Prostate gland (tissue), 2 donors: ENCODE results near the gene PNKP. TPM values are rescaled to one million over a fixed set of nuclear protein-coding genes. Genes with fewer than 3 reads are reported as not detected.

Source experiments
- DNase-seq: peaks from one replicate; pipeline ENCODE4 v3.0.0-alpha.2; 2019; ENCODE audit warnings: low spot score
- H3K27ac ChIP-seq, 2 donors: fragments of 200-600 bp; sonication (generic); 2 replicates each; pipeline ENCODE4 v1.5.1; 2017 to 2019
- H3K27me3 ChIP-seq: fragments of 200-600 bp; sonication (generic); replicated peaks from 2 replicates; pipeline ENCODE4 v1.5.1; 2019; ENCODE audit not compliant: insufficient read depth
- H3K36me3 ChIP-seq, 2 donors: fragments of 200-600 bp; sonication (generic); 1 replicate in 1 of 2; 2 replicates in 1 of 2; pipeline versions ENCODE4 v1.5.1 to v1.8.1; 2017 to 2019
- H3K4me1 ChIP-seq: fragments of 200-600 bp; sonication (generic); replicated peaks from 2 replicates; pipeline ENCODE4 v1.5.1; 2019
- H3K4me3 ChIP-seq, 2 donors: fragments of 200-600 bp; sonication (generic); 2 replicates each; pipeline ENCODE4 v1.5.1; 2017 to 2019
- H3K9me3 ChIP-seq: fragments of 200-600 bp; sonication (generic); 2 replicates; pipeline ENCODE4 v1.5.1; 2017
- POLR2A ChIP-seq: fragments of 450-650 bp; IDR thresholded peaks from one replicate; pipeline ENCODE4 v1.6.1; 2016; ENCODE audit warnings: antibody characterized with exemption, mild to moderate bottlenecking
- POLR2AphosphoS5 ChIP-seq: sonication (generic); formaldehyde crosslinking; IDR thresholded peaks from one replicate; pipeline ENCODE4 v1.6.1; 2017; ENCODE audit warnings: antibody characterized with exemption
- WGBS: methylation state at CpG from one replicate; pipeline ENCODE4 v1.1.5; 2018; 5-methylcytosine and 5-hydroxymethylcytosine counted together
- intact Hi-C: fragments of 100-400 bp; cut with DNase I; formaldehyde crosslinking; loops from one replicate; pipeline ENCODE4 v1.14.2; 2022
- total RNA-seq, 2 donors: library from RNA; depleted of rRNA; stranded (reverse); fragments of >200 nt; gene quantifications; one replicate each; pipeline ENCODE4 v1.1.0, GENCODE V29; 2016
- TF ChIP-seq, protein P1 (sequence below), 4 experiments: fragments of 200-600 bp in 2 of 4; fragments of 450-650 bp in 2 of 4; sonication (generic) in 2 of 4; IDR thresholded peaks; 1 replicate in 3 of 4; 2 replicates in 1 of 4; pipeline ENCODE4 v1.5.1; 2016 to 2019; ENCODE audit warnings: antibody characterized with exemption in 4 of 4, mild to moderate bottlenecking in 2 of 4, moderate library complexity in 2 of 4

PNKP gene
- total RNA-seq, 2 donors from 2014 or later, result 64.9 to 128 TPM

DNA sequence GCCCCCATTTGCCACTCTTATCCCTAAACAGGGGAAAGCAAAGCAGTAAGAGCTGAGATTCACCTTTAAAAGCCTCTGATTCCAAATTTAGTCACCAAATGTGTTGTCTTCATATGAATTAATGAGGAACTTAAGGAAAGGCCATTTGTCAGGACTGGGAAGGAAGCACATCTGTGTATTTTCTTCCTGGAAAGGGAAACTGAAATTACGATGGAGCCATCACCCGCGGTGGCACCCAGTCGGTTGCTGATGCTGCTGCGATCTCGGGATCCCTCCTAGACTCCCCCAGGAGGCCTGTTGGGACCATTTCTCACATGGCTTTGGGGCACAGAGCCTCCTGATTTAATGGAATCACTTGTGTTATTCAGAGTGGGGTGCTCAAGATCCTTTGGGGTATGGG lies 36.8 kb upstream of the PNKP start:
- H3K27me3 ChIP-seq, result no peaks in the 10 kb centered on the region
- no peak overlapping the region for H3K27ac ChIP-seq
- intact Hi-C loops, result no loop called here
- DNase-seq, result no peak
- 70% methylated on average over 6 of the region's 6 CpGs for WGBS
- no peak for TF ChIP-seq POLR2A
- TF ChIP-seq, protein P1, sequence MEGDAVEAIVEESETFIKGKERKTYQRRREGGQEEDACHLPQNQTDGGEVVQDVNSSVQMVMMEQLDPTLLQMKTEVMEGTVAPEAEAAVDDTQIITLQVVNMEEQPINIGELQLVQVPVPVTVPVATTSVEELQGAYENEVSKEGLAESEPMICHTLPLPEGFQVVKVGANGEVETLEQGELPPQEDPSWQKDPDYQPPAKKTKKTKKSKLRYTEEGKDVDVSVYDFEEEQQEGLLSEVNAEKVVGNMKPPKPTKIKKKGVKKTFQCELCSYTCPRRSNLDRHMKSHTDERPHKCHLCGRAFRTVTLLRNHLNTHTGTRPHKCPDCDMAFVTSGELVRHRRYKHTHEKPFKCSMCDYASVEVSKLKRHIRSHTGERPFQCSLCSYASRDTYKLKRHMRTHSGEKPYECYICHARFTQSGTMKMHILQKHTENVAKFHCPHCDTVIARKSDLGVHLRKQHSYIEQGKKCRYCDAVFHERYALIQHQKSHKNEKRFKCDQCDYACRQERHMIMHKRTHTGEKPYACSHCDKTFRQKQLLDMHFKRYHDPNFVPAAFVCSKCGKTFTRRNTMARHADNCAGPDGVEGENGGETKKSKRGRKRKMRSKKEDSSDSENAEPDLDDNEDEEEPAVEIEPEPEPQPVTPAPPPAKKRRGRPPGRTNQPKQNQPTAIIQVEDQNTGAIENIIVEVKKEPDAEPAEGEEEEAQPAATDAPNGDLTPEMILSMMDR (IDR thresholded peaks at IDR 0.05), result no peak
- no peak for TF ChIP-seq POLR2AphosphoS5
- H3K4me1 ChIP-seq, result no peaks in the 10 kb centered on the region
- H3K36me3 ChIP-seq, result no peaks in the 10 kb centered on the region
- H3K4me3 ChIP-seq, result no peak overlapping the region
- no peaks in the 10 kb centered on the region for H3K9me3 ChIP-seq

DNA sequence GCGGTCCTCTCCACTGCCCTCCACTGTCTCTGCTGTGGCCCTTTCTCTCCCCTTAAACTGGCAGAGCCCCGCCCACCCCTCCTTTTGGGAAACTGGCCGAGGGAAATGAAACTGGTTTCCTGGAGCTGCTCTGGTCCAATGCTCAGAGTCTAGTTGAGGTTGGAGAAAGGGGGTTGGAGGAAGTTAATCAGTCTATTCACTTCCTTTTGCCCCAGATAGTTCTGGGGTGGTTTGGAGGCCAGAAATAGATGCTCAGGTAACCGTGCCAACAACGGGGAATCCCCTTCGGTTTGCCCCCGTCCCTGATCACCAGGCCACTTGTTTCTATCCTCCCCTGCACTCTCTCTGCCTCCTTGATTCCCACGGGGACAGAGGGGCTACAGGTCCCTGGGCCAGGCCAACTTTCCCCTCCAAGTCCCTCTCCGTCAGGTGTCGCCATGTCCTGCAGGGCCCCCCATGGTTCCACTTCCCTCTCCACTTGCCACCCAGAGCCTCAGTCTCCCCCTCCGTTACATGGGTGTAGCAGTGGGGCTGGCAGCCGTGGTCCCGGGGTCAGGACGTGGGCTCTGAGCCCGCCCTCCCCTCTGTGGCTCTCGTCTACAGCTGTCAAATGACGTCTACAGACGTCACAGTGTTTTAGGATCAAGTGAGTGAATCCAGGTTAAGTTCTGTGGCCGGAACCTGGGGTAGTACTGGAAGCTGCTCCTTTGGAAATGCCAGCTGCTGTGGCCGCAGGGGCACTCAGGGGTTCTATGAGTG lies 29.7 kb upstream of the PNKP start, which contains the start of gene IL4I1:
Gene IL4I1 (minus strand): TSS at position 25 of the 759 bp plus-strand sequence. CDS start 727 bp downstream, outside the sequence.
- no peak for DNase-seq
- 35% methylated on average over 19 of the region's 20 CpGs for WGBS
- H3K27ac ChIP-seq, result no peak within 1 kb of the TSS
- TF ChIP-seq POLR2AphosphoS5 (no peak), POLR2A (no peak)
- TF ChIP-seq, protein P1 (IDR thresholded peaks at IDR 0.05), result no peak
- no peaks in the 10 kb centered on the region for H3K36me3 ChIP-seq
- no peak within 1 kb of the TSS for H3K4me3 ChIP-seq
- no peaks in the 10 kb centered on the region for H3K4me1 ChIP-seq
- H3K27me3 ChIP-seq, result no peaks in the 10 kb centered on the region
- no peaks in the 10 kb centered on the region for H3K9me3 ChIP-seq
- intact Hi-C loops, result no loop called here

DNA sequence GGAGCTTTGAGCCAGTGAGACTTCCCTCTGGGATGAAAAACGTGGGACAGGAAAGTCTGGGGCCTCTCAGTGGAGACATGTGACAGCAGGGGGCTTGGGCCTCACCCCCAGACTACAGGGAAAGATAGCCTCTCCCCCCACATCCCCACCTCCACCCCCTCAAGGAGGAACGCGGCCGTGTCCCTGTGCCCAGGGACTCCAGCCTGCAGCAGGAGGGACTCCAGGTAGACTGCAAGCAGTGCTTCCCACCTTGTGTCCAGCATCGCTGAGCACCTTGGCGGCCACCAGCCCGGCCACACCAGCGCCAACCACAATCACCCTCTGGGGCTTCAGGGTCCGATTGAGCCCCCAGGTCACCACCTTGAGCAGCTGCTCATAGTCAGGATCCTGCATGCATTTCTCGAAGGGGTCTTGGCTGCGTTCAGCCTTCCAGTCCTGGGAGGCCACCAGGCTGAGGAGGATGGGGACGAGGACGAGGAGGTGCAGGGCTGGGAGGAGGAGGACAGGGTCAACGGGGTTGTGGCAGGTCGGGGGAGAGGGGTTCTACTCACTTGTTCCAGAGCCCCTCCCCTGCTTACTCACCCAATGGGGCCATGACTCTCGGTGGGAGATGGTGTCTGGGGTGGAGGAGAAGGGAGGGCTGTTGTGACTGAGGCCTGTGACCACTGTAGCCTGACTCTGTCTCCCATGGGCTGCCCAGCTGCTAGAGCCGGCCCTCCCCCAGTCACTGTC lies 28.4 kb upstream of the PNKP start:
- no peak overlapping the region for H3K27ac ChIP-seq
- TF ChIP-seq, protein P1 (IDR thresholded peaks at IDR 0.05), result no peak
- TF ChIP-seq POLR2A, result no peak
- TF ChIP-seq POLR2AphosphoS5, result no peak
- intact Hi-C loops, result no loop called here
- H3K4me1 ChIP-seq, result no peaks in the 10 kb centered on the region
- H3K27me3 ChIP-seq, result no peaks in the 10 kb centered on the region
- H3K36me3 ChIP-seq, result no peaks in the 10 kb centered on the region
- DNase-seq, result no peak
- 71% methylated on average over 17 of the region's 17 CpGs for WGBS
- H3K4me3 ChIP-seq, result no peak overlapping the region
- no peaks in the 10 kb centered on the region for H3K9me3 ChIP-seq

DNA sequence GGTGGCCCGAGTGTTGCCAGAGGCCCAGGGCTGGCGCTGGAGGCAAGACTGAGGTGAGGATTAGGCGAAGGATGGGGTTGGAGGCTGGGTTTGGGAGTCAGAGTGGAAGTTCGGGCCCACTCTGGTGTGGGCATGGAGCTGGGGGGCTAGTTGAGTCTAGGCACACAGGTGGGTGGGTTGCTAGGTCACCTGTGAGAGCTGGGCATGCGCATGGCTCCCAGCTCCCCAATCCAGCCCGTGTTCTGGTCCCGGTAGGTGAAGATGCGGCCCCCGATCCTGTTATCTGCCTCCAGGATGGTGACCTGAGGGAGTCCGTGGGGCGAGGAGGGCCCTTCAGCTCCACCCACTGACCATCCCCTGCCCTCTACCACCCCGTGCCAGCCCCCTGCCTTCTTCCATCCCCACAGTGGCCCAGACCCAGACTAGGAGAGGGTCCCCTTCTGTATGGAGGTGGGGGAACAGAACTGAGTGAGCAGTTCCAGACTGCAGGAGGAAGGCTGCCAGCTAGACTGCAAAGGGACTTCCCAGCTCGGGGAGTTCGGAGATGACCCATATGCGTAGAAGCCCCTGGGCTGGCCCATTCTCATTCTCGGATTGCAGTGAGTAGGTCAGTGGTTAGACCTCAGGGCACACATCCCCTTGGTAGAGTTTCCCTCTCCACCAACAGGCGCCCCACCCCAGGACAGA lies 27.6 kb upstream of the PNKP start:
- no peaks in the 10 kb centered on the region for H3K4me1 ChIP-seq
- no peak overlapping the region for H3K27ac ChIP-seq
- no peak overlapping the region for H3K4me3 ChIP-seq
- WGBS, result 85% methylated on average over 17 of the region's 17 CpGs
- no peaks in the 10 kb centered on the region for H3K36me3 ChIP-seq
- H3K27me3 ChIP-seq, result no peaks in the 10 kb centered on the region
- intact Hi-C loops, result no loop called here
- DNase-seq, result no peak
- no peaks in the 10 kb centered on the region for H3K9me3 ChIP-seq
- no peak for TF ChIP-seq POLR2AphosphoS5
- TF ChIP-seq, protein P1 (IDR thresholded peaks at IDR 0.05), result no peak
- TF ChIP-seq POLR2A, result no peak
